ACHN (cell line): ENCODE measurements around the gene CLDN17.

Experiments
- DNase-seq: peaks from one replicate; pipeline ENCODE4 v3.0.0-alpha.2; 2015
- in situ Hi-C: cut with HindIII; loops from 2 replicates; pipeline ENCODE4 v1.10.0; 2017; ENCODE audit warnings: low sequenced_read_pairs, low pct_ligation_motif_present, low pct_unique_long_range_greater_than_20kb

CLDN17 gene

GRCh38 chr21:30138483-30138882 lies 28.1 kb downstream of the CLDN17 start:
- in situ Hi-C loops = no loop called here

GRCh38 chr21:30129246-30129645 lies 37.4 kb downstream of the CLDN17 start:
- DNase-seq = no peak
- in situ Hi-C loops = no loop called here

More at GRCh38 chr21:30138483-30138882, 28.1 kb downstream of the CLDN17 start:
- no peak for DNase-seq

DNA sequence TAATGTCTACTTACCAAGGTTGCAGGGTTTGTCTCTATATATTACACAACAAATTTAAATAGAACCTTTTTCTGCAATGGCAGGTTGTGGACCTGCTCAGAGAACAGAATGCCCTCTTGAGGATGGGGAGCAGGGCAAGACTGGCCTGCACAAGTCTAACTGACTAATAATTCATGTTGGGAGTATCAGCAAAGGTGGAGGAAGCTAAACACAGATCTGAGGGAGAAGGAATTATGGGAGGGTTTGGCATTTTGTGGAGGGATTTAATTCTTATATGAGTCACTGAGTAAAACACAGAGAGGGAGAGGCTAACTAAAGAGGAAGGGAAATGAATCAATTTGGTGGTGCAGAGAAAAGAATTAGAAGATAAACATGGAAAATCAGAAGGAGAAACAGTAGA lies 40.0 kb downstream of the CLDN17 start:
- DNase-seq = no peak
- in situ Hi-C loops = no loop called here

- in situ Hi-C loops = no loop called here
These were observed 49.0 kb downstream of the CLDN17 start for GRCh38 chr21:30117631-30118030.

GRCh38 chr21:30116479-30116878 lies 50.1 kb downstream of the CLDN17 start:
- DNase-seq = no peak
- in situ Hi-C loops = no loop called here

More at GRCh38 chr21:30117631-30118030, 49.0 kb downstream of the CLDN17 start:
- no peak for DNase-seq
